ENCODE results near the gene YJEFN3. TPM values are rescaled to one million over a fixed set of nuclear protein-coding genes. Genes with fewer than 3 reads are reported as not detected.
A peak's percentile ranks its signal among the peaks of the same experiment; 100 is the strongest.

YJEFN3 gene
- total and polyA plus RNA-seq, 2 of the 8 experiments (the other 6 are each of a cell fraction or from before 2014, with no cell fraction given): 5.7 to 9.4 TPM

DNA sequence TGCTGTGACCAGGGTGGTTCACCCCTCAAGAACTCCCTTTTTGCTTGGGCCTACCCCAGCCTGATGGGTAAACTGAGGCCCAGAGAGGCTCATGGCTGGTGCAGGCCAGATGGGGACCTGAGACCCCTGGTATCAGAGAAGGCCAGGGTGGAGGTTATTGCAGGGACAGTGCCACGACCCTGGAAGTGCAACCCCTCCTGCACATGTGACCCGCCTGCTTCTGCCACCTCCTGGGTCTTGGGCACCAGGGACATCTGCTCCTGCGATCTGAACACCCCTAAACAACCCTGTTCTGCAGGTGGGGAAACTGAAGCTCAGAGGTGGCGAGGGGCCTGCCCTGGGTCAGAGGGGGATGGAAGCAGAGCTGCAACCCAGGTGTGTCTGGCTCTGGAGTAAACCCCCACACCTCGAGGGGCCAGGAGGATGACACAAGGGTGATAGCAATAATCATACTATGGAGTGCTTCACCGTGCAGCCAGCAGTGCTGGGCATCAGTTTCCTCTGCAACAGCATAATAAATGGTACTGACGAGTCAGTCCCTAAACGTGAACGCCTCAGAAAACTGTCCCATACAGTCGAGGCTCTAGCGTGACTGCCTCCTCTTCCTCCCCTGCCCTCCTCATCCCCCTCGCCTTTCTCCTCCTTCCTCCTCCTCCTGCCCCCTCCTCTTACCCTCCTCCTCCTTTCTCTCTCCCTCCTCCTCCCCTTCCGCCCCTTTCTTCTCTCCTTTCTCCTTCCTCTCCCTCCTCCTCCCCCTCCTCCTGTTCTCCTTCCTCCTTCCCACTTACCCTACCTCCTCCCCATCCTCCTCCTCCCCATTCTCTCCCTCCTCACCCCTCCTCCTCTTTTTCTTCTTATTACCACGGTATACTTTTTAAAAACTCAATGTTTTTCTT, 4.3 kb downstream of the YJEFN3 start:
- no peak overlapping the region for H3K4me3 ChIP-seq (ENCODE audit: extremely low read depth in 1 of 4, insufficient read depth in 2 of 4, low read depth in 3 of 4, low read length in 4 of 4)
- no peaks in the 10 kb centered on the region for H3K79me1 ChIP-seq (ENCODE audit: low read depth, low read length)
- no peak overlapping the region; the same call in 1 of the 2 replicates for H2BK12ac ChIP-seq (ENCODE audit: low read depth, low read length)
- H3K56ac ChIP-seq (replicated peaks; ENCODE audit: insufficient read length, low read depth, low read length): no peak overlapping the region
- H3K14ac ChIP-seq (ENCODE audit: insufficient read length): no peak overlapping the region
- H3K4ac ChIP-seq (replicated peaks; ENCODE audit: insufficient read length, low read depth, low read length): no peak overlapping the region
- 0 out of 2 replicates have a peak overlapping the region, but pooled peaks have one; percentile 39 for H2AK5ac ChIP-seq (ENCODE audit: low read depth, low read length)
- H2BK120ac ChIP-seq (replicated peaks; ENCODE audit: low read depth, low read length): no peak overlapping the region
- H3K27ac ChIP-seq (ENCODE audit: low read depth, low read length): no peak overlapping the region
- H3K23ac ChIP-seq (ENCODE audit: insufficient read length): no peak overlapping the region
- POLR2A ChIA-PET (ENCODE audit: partially characterized antibody): interaction anchor here (0.8 to 3.5 kb wide), 18 partner anchors 8 to 111 kb away, joined by 3 to 17 read pairs (median 4); partner anchors contain the start of genes GMIP, LPAR2, NDUFA13 and TSSK6
- CTCF ChIA-PET (ENCODE audit: partially characterized antibody): interaction anchor here (0.5 to 6.7 kb wide), 28 partner anchors 8 to 482 kb away, joined by 3 to 181 read pairs (median 4); partner anchors contain the start of genes GMIP, NDUFA13 and TSSK6
- DNase-seq (ENCODE audit: low read depth in 1 of 2, low spot score in 2 of 2) (no peak), FAIRE-seq (no peak)
- H3K79me2 ChIP-seq (ENCODE audit: control insufficient read depth in 1 of 2, insufficient read depth in 2 of 2, low read length in 2 of 2): no peaks in the 10 kb centered on the region
- no peak overlapping the region for H3K18ac ChIP-seq (ENCODE audit: extremely low read depth, low read length)
- H4K5ac ChIP-seq (ENCODE audit: insufficient read length, low read depth, low read length): no peak overlapping the region
- H3K4me2 ChIP-seq (ENCODE audit: insufficient read depth in 1 of 2, low read depth in 2 of 2, low read length in 2 of 2): no peak overlapping the region
- H3K23me2 ChIP-seq (ENCODE audit: low read depth, low read length): no peaks in the 10 kb centered on the region
- no peak overlapping the region for H2BK20ac ChIP-seq (ENCODE audit: low read length)
- WGBS, 2 experiments (ENCODE audit: extremely low coverage in 1 of 2, insufficient coverage in 1 of 2, insufficient read length in 1 of 2, insufficient replicate concordance in 2 of 2, low coverage in 1 of 2, low lambda C conversion rate in 2 of 2, missing lambda C conversion rate in 1 of 2): 85 to 100% methylated on average over 1 to 10 of the region's 14 CpGs
- peaks cover 0 to 3% (median 0%) of the 10 kb centered on the region in 4 experiments; a peak in 3 of 7 replicates for H3K27me3 ChIP-seq (replicated peaks in 1 of 4; ENCODE audit: control insufficient read depth in 3 of 4, extremely low read depth in 1 of 4, insufficient read depth in 3 of 4, low read length in 3 of 4)
- no peak overlapping the region for H2BK5ac ChIP-seq (ENCODE audit: low read depth, low read length)
- peaks cover 0 to 9% (median 1%) of the 10 kb centered on the region in 4 experiments; a peak in 4 of 8 replicates for H3K36me3 ChIP-seq (ENCODE audit: control insufficient read depth in 2 of 4, insufficient read depth in 4 of 4, low read length in 3 of 4)
- H4K91ac ChIP-seq (replicated peaks; ENCODE audit: insufficient read length, low read length): no peak overlapping the region
- peak overlapping the region; percentile 6 for H4K8ac ChIP-seq (ENCODE audit: extremely low read depth, insufficient read depth, low read length)
- H3K9ac ChIP-seq (replicated peaks in 1 of 4; ENCODE audit: extremely low read depth in 1 of 4, low read depth in 3 of 4, low read length in 3 of 4): no peak overlapping the region
- no peaks in the 10 kb centered on the region for H3K9me3 ChIP-seq (ENCODE audit: insufficient read depth in 2 of 2, low read depth in 1 of 2, low read length in 1 of 2)
- H2AFZ ChIP-seq (ENCODE audit: low read length): no peak overlapping the region
- H2BK15ac ChIP-seq (ENCODE audit: low read length): no peak overlapping the region
- H3K4me1 ChIP-seq (replicated peaks in 1 of 4; ENCODE audit: control insufficient read depth in 3 of 4, insufficient read depth in 4 of 4, low read length in 3 of 4): peaks cover 0 to 4% (median 3%) of the 10 kb centered on the region in 4 experiments; a peak in 3 of 7 replicates
- H4K20me1 ChIP-seq (replicated peaks in 1 of 2; ENCODE audit: control insufficient read depth in 1 of 2, insufficient read depth in 2 of 2, low read length in 2 of 2): peaks cover 6 to 20% of the 10 kb centered on the region in 2 experiments
- TF ChIP-seq TEAD4 (IDR thresholded peaks at IDR 0.05; ENCODE audit: low read depth, low read length): no peak
- no peak for TF ChIP-seq EGR1 (IDR thresholded peaks at IDR 0.05; ENCODE audit: borderline replicate concordance, low read depth, low read length)
- no peak for TF ChIP-seq BCL11A (IDR thresholded peaks at IDR 0.05; ENCODE audit: low read depth in 2 of 2, low read length in 2 of 2)
- TF ChIP-seq, protein P1, sequence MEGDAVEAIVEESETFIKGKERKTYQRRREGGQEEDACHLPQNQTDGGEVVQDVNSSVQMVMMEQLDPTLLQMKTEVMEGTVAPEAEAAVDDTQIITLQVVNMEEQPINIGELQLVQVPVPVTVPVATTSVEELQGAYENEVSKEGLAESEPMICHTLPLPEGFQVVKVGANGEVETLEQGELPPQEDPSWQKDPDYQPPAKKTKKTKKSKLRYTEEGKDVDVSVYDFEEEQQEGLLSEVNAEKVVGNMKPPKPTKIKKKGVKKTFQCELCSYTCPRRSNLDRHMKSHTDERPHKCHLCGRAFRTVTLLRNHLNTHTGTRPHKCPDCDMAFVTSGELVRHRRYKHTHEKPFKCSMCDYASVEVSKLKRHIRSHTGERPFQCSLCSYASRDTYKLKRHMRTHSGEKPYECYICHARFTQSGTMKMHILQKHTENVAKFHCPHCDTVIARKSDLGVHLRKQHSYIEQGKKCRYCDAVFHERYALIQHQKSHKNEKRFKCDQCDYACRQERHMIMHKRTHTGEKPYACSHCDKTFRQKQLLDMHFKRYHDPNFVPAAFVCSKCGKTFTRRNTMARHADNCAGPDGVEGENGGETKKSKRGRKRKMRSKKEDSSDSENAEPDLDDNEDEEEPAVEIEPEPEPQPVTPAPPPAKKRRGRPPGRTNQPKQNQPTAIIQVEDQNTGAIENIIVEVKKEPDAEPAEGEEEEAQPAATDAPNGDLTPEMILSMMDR (IDR thresholded peaks at IDR 0.05; ENCODE audit: control extremely low read depth in 1 of 3, insufficient read depth in 1 of 3, low read depth in 1 of 3, low read length in 3 of 3): no peak
- no peak for TF ChIP-seq RXRA (IDR thresholded peaks at IDR 0.05; ENCODE audit: insufficient read depth, low read depth, low read length)
- no peak for TF ChIP-seq YY1 (IDR thresholded peaks at IDR 0.05; ENCODE audit: low read depth, low read length)
- TF ChIP-seq MAFK (IDR thresholded peaks at IDR 0.05; ENCODE audit: low read depth, low read length): no peak
- no peak for TF ChIP-seq CTBP2 (IDR thresholded peaks at IDR 0.05; ENCODE audit: borderline replicate concordance, insufficient read depth, insufficient read length, low read length)
- no peak for TF ChIP-seq SIRT6 (IDR thresholded peaks at IDR 0.05; ENCODE audit: low read length)

Data from H1 (cell line).